Cortex of kidney (tissue), 1 donor: ENCODE results near the gene EFNA5.

Experiments used
- DNase-seq: peaks from one replicate; lab custom pipeline; 2025; lab: John Stamatoyannopoulos, UW

EFNA5 gene

GRCh38 chr5:107570805-107571531, 99.8 kb downstream of the EFNA5 start:
- DNase-seq = no peak

DNA sequence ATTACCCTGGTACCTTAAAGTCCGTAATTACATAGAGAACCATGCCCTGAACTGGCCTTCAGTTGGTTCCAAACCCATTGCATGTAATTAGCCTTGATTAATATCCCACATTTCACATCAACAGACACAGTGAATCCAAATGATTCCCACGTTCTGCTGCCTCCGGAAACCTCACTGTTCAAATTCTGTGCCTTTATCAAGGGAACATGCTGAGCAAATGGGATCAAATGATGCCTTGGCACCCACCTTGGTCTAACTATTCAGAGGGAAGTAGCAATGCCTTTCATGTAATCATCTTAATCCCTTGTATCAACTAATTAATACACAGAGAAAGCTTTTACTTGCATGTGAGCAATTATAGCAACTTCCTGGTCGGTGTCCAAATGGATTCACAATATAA, 100.6 kb downstream of the EFNA5 start:
- DNase-seq = no peak

- no peak for DNase-seq
These were observed 102.7 kb downstream of the EFNA5 start for GRCh38 chr5:107567901-107568671.

DNA sequence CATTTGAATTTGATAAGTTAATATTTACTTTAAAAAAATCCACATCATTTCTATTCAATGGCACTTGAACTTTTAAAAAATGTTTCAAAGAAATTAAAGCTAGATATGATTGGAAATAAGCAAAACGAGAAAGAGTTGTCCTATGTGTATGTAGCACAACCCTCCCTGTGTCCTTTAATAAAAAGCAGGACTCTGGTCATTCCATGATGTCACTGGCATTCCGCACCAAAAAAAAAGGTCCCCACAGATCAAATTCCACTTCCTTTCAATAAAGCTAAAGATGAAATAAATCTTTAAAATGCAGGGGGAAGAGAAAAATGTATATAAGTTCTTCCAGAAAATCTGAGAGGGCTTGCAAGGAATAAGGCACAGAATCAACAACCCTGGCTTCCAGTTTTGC, 103.8 kb downstream of the EFNA5 start:
- no peak for DNase-seq

GRCh38 chr5:107565791-107566767, 104.7 kb downstream of the EFNA5 start:
- no peak for DNase-seq

- DNase-seq = no peak
These were observed 105.8 kb downstream of the EFNA5 start for GRCh38 chr5:107564931-107565372.

DNA sequence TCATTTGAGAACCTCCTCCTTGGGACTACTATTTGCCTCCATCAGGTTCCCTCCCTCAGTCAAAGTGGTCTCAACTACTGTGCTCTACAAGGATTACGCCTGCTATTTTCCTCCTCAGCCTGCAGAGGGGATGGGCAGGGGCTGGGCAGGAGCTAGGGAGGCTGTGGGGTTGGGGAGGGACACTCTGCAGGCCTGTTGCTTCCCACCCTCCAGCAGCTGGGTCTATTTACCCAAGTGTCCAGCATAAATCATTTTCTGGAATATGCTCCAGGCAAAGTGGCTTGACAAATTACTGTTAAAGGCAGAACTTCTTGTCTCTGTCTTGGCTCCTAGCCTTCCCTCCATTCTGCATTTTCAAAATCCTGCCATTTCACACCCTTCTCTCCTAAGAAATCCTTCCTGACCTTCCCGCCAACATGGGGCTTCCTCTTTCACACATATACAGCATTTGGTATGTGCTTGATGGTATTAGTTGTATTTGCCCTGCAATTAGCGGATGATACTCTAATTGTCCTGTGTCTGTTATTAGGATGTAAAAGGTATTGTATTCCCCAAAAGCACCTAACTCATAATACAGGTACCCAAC, 106.7 kb downstream of the EFNA5 start:
- no peak for DNase-seq

DNA sequence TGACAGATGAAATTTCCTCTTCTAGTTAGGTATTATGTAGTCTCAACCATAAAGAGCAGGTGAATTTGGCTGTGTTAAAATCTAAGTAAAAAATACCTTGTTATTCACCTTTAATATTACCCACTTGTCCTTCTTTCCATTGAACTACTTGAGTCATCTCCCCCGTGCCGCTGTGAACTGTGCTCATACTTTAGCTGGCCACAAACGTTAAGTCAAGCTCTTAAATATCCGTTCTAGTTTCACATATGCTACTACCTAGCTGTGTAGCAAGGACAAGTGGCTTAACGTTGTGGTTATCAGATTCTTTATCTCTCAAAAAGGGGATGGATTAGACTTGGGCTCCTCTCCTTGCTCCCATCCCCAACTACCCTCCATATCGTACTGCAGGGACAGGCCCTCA, 110.4 kb downstream of the EFNA5 start:
- no peak for DNase-seq

- DNase-seq = no peak
These were observed 111.8 kb downstream of the EFNA5 start for GRCh38 chr5:107558823-107559375.

DNA sequence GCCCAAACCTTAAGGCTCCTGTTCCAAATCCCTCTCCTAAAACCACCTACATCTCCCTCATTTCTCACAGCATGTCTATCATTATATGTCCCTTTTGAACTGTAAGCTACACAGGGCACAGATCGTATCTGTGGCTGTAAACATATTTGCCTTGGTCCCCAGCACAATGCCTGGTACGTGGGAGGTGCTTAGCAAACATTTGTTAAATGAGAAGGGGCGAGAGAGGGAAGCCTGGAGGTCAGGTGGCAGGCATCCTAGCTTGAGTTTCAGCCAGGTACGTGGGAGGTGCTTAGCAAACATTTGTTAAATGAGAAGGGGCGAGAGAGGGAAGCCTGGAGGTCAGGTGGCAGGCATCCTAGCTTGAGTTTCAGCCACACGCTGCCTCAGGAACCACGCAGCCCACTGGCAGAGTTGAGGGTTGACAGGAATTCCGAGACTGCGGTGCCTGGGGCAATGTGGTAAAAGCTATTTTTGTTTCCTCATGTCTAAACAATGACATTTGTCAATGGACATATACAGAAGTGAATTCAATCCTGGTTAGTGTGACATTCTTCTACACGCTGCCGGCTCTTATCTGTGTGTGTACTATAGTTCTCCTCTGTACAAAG, 113.6 kb downstream of the EFNA5 start:
- no peak for DNase-seq

GRCh38 chr5:107556575-107556974, 114.2 kb downstream of the EFNA5 start:
- no peak for DNase-seq

DNA sequence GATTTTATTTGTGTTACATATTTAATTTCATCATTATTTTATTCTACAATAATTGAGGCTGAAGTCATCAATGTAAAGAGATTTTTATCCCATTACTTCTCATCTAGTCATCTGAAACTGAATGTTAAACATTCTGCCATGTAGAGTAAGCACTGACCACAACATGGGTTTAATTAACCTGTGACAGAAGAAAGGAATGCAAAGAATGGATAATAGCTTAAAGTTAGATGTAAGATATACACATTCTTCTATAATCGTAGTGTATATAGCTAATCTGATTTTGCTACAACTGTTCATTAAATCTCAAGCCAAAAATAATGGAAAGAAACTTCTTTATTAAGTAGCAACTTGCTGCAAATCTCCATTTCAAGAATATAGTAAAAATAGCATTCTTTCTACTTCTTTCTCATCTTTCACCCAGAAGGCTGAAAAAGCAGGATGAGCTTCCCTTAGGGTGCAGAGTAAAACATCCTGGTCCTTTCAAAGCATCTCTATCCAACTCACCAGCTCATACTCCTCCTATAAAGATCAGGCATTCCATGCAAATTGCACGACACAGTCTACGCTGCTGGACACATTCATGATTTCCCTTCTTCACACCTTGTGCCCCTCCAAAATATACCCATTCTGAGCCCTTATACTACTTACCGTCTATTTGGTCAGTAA, 115.2 kb downstream of the EFNA5 start:
- DNase-seq = no peak

DNA sequence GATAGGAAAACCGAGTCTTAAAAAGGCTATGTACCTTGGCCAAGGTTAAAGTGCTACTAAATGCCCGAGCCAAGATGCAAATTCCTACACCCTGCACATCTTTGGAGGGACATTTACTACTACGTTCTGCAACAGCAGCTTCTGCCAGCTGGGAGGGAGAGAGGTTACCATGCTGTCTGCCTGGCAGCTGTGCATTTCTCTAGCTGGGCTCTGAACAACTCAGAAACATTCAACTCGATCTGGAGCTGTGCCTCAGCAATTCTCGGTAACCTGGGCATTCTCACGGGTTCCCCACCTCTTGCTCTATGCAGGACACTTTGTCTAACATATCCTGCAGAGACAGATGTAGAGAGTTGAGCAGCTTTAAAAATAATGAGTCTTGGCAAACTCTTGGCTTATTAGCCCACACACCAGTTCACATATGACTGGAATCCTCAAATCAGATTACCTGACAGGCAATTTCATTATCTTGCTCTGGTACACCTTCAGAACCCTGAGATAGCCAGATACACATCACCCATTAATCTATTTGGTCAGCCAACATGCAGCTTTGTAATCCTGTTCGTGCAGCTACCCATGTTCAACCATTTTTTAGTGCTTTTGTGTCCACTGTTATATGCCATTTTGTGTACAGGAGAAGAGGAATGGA, 115.8 kb downstream of the EFNA5 start:
- DNase-seq = no peak

GRCh38 chr5:107553117-107553555, 117.6 kb downstream of the EFNA5 start:
- no peak for DNase-seq

DNA sequence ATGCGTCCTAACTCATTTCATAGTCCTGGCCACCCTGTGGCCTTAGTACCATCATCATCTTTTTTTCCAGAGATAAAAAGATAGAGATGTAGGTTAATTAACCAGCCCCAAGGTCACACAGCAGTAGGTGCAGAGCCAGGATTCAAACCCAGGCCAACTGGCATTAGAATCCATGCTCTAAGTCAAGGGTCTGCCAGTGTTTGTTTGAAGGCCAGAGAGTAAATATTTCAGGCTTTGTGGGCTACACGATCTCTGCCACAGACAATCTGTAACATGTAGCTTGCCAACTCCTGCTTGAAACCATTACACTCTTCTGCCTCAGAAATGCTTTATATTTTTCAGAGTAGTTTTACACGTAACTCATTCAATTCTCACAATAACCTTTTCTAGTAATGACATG, 119.6 kb downstream of the EFNA5 start:
- DNase-seq = no peak

DNA sequence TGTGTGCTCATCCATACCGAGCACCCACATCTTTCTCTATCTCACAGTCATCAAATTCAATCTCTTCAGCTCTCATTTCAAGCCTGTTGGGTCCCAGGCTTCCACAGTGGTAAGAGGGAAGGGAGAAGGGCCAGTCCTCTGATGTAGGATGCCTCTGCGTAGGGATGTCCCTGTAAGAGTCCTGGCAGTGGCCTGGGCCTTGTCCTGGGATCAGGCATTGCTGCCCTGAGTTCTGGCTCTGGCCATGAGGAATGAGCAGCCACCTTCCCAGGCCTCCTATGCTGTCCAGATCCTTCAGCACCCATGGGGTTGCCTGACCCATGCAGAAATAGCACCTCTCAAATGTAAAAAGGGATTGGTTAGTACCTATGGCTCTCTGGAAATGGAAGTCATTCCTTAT, 121.2 kb downstream of the EFNA5 start:
- no peak for DNase-seq

DNA sequence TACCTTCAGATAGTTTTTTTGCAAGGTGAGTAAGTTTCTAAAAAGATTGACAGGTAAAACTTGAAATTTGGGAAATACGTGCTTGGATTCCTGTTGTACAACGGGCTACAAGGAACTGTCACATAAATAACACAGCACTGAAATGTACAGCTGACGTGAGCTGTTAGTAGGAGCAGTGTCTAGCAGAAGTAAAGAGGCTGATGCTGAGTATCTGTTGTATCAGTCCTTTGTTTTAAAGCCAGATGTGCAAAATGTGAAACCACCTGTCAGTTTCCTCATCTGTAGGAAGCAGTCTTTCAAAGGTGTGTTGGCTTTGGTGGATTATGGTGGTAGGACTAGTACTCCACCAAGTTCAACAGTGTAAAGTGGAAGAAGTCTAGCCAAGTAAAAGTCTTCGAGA, 122.3 kb downstream of the EFNA5 start:
- DNase-seq = no peak

DNA sequence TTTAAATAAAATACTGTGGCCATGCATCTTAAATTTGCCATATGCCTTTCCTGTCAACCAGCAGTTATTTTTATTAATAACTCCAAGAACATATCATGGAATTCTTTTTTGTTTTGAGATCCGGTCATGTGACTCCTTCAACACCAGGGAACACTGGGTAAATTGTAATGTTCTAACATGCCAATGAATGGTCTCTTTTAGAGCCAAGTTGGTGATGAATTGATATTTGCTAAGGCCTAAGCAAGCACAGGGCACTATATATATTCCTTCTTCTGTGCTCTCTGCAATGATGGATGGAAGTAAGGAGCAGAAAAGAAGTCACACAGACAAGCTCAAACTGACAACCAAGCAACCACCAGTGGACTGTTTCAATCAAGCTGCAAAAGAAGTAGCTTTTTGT, 124.0 kb downstream of the EFNA5 start:
- no peak for DNase-seq

GRCh38 chr5:107545486-107545885, 125.3 kb downstream of the EFNA5 start:
- no peak for DNase-seq

- no peak for DNase-seq
These were observed 125.8 kb downstream of the EFNA5 start for GRCh38 chr5:107544967-107545366.
